H1 (cell line): ENCODE data around the gene C12orf56. TPM values are rescaled to one million over a fixed set of nuclear protein-coding genes. Genes with fewer than 3 reads are reported as not detected.

Source experiments
- CREB1 ChIP-seq: IDR thresholded peaks from 2 replicates; pipeline ENCODE4 v1.6.1; 2012; ENCODE audit warnings: inconsistent platforms
- JUN ChIP-seq: IDR thresholded peaks from 2 replicates; pipeline ENCODE4 v1.6.1; 2011; ENCODE audit warnings: low read depth, mild to moderate bottlenecking, improper control_type of control experiment, low read length
- POLR2A ChIP-seq, 2 experiments: IDR thresholded peaks; 1 replicate in 1 of 2; 2 replicates in 1 of 2; pipeline ENCODE4 v1.6.1; 2011; ENCODE audit warnings: low read depth in 2 of 2, low read length in 2 of 2, mild to moderate bottlenecking in 2 of 2; ENCODE audit errors: control extremely low read depth in 1 of 2
- POLR2AphosphoS5 ChIP-seq: IDR thresholded peaks from 2 replicates; pipeline ENCODE4 v1.6.1; 2011; ENCODE audit warnings: low read depth, low read length
- SIN3A ChIP-seq, 2 experiments: IDR thresholded peaks in 1 of 2; conservative IDR thresholded peaks in 1 of 2; 2 replicates each; pipeline ENCODE4 v1.6.1; 2011 to 2012; ENCODE audit warnings: low read length in 2 of 2, improper control_type of control experiment in 1 of 2, low read depth in 1 of 2, mild to moderate bottlenecking in 1 of 2
- SIX5 ChIP-seq: IDR thresholded peaks from 2 replicates; pipeline ENCODE4 v1.6.1; 2011; ENCODE audit warnings: mild to moderate bottlenecking, low read depth, low read length
- SP2 ChIP-seq: IDR thresholded peaks from 2 replicates; pipeline ENCODE4 v1.6.1; 2012; ENCODE audit warnings: mild to moderate bottlenecking, low read length, inconsistent platforms
- SRF ChIP-seq: IDR thresholded peaks from 2 replicates; pipeline ENCODE4 v1.6.1; 2011; ENCODE audit warnings: mild to moderate bottlenecking, low read depth, low read length, moderate library complexity
- TAF7 ChIP-seq: optimal IDR thresholded peaks from 2 replicates; pipeline ENCODE3; 2011; ENCODE audit warnings: low read depth, mild to moderate bottlenecking, inconsistent platforms, low read length, moderate library complexity, borderline replicate concordance
- TBP ChIP-seq: IDR thresholded peaks from 2 replicates; pipeline ENCODE4 v1.6.1; 2011; ENCODE audit warnings: low read depth, low read length, improper control_type of control experiment
- polyA plus RNA-seq, 7 experiments: library from polyadenylated mRNA; depleted of rRNA in 3 of 7; stranded (reverse) in 5 of 7; unstranded in 2 of 7; fragments of >200 nt in 5 of 7; fragments of 200-250 nt in 2 of 7; gene quantifications; 1 replicate in 5 of 7; 2 replicates in 1 of 7; 4 replicates in 1 of 7; pipeline versions ENCODE4 v1.2.1 to v1.2.3, GENCODE V29; 2011 to 2013; ENCODE audit warnings: missing spikeins in 2 of 7, mixed read lengths in 2 of 7
- total RNA-seq: library from RNA; stranded (reverse); fragmentation: NEBNext Ultra II Directional; extraction: Animal tissue kit (Norgen Biotek cat#: 25700); gene quantifications from 2 replicates; pipeline ENCODE4 v1.2.1, GENCODE V29; 2021
- TF ChIP-seq, protein P1 (sequence below): IDR thresholded peaks from 2 replicates; pipeline ENCODE4 v1.6.1; 2012; ENCODE audit warnings: inconsistent platforms

The C12orf56 gene
- total and polyA plus RNA-seq, 2 of the 8 experiments (the other 6 are each of a cell fraction or from before 2014, with no cell fraction given): 1.1 to 2.9 TPM

- TF ChIP-seq POLR2AphosphoS5: peak; percentile 72; the same call in 1 of the 2 replicates
- TF ChIP-seq, protein P1, sequence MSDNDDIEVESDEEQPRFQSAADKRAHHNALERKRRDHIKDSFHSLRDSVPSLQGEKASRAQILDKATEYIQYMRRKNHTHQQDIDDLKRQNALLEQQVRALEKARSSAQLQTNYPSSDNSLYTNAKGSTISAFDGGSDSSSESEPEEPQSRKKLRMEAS: peak; percentile 77
- peak in 1 of 2 experiments; percentile 60; a peak in 1 of 3 replicates for TF ChIP-seq POLR2A (IDR thresholded peaks at IDR 0.05; ENCODE audit: control extremely low read depth in 1 of 2, low read depth in 2 of 2, low read length in 2 of 2)
- TF ChIP-seq SP2: no peak
- peak; percentile 73 for TF ChIP-seq TBP
- TF ChIP-seq SIX5: peak; percentile 68
- TF ChIP-seq JUN: no peak
- TF ChIP-seq SIN3A (conservative IDR thresholded peaks at IDR 0.05 in 1 of 2, IDR thresholded peaks at IDR 0.05 in 1 of 2; ENCODE audit: low read depth in 1 of 2, low read length in 2 of 2): peak in 1 of 2 experiments; percentile 28; a peak in 1 of 4 replicates
- TF ChIP-seq TAF7: peak; percentile 3
- TF ChIP-seq CREB1: peak; percentile 90
- 0 out of 2 replicates have a peak, but pooled peaks have one; percentile 30 for TF ChIP-seq SRF
Measured at GRCh38 chr12:64403707-64404469, 13.3 kb upstream of the C12orf56 start, which contains the start of gene XPOT (continued).
